ENCODE measurements around the gene PPP2R2C.
A peak's percentile ranks its signal among the peaks of the same experiment; 100 is the strongest.

PPP2R2C gene

GRCh38 chr4:6332042-6332668, 140.3 kb downstream of the PPP2R2C start:
- DNase-seq (ENCODE audit: extremely low read depth in 1 of 2, low read depth in 1 of 2), result no peak

DNA sequence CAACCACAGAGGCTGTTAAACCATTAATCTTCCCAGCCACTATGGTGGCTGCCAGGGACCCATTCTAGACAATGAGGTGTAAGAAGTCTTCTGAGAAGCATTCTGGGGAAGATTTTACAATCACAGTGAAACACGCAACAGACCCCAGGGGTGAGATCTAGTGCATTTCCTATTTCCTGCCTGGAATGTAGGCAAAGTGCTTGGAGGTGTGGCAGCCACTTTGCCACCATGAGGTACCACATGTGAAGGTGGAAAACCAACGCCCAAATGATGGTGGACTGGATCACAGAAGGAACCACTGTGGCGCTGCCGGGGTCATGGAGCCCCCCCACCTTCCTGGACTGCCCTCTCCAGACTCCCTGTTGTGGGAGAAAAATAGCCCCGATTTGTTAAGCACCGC, 140.9 kb downstream of the PPP2R2C start:
- DNase-seq (ENCODE audit: extremely low read depth in 1 of 2, low read depth in 1 of 2), result no peak

DNA sequence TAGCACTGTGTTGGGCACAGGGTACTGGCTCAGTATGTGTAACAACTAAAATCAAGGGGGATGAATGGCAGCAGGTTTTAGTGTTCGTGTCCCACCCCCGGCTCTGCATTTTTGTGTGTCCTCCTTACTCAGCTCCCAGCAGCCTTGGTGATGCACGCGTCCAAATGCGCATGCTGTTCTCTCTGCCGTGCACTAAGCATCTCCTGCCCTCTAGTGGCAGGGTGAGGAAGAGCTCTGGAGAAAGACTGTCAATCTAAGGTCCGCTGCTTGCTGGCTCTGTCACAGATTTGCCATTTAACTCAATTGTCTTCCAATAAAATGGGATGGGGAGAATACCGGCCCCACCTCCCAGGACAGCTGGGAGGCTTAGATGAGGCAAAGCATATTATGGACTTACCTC, 141.4 kb downstream of the PPP2R2C start:
- DNase-seq (ENCODE audit: extremely low read depth in 1 of 2, low read depth in 1 of 2), result no peak

- DNase-seq (ENCODE audit: extremely low read depth in 1 of 2, low read depth in 1 of 2), result no peak
Observed at GRCh38 chr4:6330384-6330767, 142.0 kb downstream of the PPP2R2C start.

- DNase-seq (ENCODE audit: extremely low read depth in 1 of 2, low read depth in 1 of 2), result no peak
Observed at GRCh38 chr4:6329478-6330383, 142.7 kb downstream of the PPP2R2C start.

- no peak for DNase-seq (ENCODE audit: extremely low read depth in 1 of 2, low read depth in 1 of 2)
Observed at GRCh38 chr4:6328526-6328925, 143.9 kb downstream of the PPP2R2C start.

DNA sequence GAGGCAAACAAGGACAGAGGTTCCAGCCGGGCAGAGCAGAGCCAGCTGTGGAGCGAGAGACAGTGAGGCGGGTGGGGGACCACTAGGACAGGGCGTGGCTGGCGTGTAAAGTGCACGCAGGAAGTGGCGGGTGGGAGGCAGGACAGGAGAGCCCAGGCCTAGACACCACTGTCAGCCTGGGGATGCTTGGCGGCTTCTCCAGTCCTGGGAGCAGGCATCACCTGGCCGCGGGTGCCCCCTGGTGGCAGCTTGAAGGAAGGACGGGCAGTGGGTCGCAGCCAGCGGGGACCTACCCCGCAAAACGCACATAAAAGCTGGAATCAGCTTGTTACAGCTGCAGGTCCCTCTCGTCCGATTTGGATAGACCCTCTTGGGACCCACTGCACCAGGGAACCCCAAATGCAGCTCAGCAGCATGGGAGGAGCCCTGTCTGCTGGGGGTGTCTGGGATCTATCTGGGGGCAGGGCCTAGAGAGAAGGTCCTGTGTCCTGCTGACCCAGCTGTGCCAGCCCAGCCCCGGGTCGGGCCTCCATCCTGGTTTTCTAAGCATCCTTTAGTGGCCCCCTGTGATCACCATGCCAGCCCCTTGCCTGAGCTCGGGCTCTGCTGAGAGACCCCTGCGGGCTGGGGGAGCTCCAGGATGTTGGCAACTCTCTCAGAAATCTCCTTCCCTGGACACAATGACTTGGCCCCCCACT, 145.0 kb downstream of the PPP2R2C start:
- DNase-seq (ENCODE audit: extremely low read depth in 1 of 2, low read depth in 1 of 2), result peak; percentile 53 to 77

- DNase-seq (ENCODE audit: extremely low read depth in 1 of 2, low read depth in 1 of 2), result no peak
Observed at GRCh38 chr4:6326312-6327060, 145.9 kb downstream of the PPP2R2C start.

DNA sequence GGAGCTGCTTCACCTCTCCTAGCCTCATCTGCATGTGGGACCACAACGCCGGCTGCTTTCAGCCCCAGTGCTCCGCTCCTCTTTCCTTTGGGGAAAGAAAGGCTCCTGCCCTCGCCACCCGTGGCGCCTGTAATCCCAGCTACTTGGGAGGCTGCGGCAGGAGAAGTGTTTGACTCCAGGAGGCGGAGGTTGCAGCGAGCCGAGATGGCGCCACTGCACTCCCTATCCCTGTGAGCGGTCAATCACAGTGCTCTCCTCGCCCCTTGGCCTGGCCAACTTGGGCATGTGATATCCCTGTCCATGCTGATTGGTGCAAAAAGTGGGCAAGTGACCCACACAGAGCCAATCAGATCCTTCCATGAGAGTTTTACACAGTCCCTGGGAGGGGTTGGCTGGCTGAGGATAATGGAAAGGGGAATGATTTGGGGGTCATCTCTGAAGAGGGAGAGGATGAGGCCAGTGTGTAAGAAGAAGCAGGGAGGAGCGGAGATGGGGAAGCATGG, 146.6 kb downstream of the PPP2R2C start:
- DNase-seq (ENCODE audit: extremely low read depth in 1 of 2, low read depth in 1 of 2), result no peak

DNA sequence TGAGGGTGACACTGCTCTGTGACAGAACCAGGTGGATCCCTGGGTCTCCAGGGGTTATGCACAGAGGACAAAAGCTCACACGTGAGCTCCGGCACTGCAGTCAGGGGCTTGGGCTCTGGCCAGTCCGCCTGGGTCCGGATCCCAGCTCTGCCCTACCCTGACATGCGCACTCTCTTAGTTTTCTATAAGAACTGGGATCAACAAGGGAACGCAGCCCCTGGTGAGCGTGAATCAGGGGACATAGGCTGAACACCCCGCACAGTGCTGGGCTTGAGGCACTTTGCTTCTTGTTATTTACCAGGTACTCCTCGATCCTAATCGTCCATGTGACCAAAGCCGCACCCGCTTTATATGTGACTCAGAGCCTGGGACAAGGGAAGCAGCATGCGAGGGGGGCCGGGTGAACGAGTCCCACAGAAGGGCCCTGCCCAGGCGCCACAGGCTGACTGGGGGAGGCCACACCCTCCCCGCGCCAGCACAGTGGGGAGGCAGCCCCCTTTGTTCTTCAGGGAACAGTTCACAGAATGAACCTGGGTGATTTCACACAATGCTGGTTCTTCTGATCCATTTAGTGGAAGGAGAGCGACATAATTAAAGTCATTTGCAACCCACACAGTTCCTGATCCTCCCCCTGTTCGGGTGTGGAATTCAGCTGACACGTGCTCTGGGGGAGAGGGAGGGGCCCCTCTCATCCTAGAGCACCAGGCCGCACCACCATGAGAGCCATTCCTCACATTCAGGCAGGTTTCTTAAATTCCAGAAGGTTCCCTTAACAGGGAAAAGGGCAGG, 147.2 kb downstream of the PPP2R2C start:
- DNase-seq (ENCODE audit: extremely low read depth in 1 of 2, low read depth in 1 of 2), result no peak

GRCh38 chr4:6324461-6324998, 147.9 kb downstream of the PPP2R2C start:
- DNase-seq (ENCODE audit: extremely low read depth in 1 of 2, low read depth in 1 of 2), result no peak

DNA sequence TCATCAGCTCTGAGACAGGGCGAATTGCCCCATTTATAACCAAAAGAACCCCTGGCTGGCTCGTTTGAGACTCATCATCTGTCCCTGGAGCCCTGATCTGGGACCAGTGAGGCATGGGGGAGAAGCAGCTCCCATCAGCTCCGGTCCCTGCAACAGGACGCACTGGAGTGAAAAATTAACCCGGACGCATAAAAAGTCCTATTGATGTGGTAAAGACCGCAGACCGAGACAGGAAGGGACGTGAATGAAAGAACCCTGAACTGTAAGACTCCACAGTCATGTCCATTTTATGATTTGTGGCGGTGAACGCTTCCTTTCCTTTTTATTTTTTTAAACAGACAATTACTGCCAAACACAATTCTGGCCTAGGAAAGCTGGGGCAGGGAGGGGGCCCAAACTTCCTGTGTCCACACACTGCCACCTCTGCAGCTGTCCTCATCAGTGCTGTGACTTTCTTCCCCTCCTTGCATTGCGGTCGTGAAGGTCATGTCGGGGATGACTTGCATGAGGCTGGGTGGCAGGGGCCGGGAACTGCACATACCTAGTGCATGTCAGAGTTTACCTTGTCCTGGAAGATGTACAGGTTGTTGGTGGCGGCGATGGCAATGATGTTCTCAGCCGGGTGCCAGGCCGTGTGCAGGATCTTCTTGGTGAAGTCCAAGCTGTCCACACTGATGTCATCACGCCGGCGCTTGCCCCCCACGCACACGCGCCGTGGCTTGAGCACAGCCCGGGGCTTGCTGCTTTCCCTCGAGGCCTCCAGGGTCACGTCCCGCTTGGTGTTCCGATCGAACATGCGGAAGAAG, 149.4 kb downstream of the PPP2R2C start:
- no peak for DNase-seq (ENCODE audit: extremely low read depth in 1 of 2, low read depth in 1 of 2)

- no peak for DNase-seq (ENCODE audit: extremely low read depth in 1 of 2, low read depth in 1 of 2)
Observed at GRCh38 chr4:6322067-6322760, 150.2 kb downstream of the PPP2R2C start.

DNA sequence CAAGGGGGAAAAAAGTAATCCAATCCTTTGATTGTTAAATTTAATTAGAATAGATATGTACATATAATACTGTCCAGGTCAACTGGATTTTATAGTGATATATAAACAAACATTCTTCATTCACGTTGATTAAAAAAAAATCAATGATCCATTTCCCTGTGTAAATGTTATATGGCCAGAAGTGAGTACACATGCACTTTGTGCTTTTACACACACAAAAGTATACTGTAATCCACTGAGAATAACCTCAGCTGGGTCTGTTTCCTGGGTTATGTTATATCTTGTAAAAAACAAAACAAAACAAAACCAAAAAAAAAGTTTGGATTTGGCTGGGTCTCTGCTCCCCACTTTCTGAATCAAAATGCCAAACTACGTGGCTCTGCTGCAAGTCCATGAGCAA, 151.1 kb downstream of the PPP2R2C start:
- DNase-seq (ENCODE audit: extremely low read depth in 1 of 2, low read depth in 1 of 2), result no peak

DNA sequence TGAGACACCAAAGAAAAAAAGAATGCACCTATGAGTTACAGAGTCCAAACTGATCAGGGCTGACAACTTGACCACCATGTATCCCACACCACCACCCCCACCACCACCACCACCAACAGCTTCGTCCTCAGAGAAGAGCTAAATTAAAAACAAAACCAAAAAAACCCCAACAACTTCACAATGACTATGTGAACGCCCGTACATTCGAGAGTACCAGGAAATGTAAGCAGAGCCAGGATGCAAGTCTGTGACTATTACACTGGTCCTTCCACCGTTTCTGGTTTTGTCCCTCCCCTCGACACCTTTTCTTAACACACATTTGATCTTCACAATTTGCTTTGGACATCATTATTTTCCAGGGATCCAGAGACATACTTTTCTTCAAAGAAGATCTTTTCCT, 151.8 kb downstream of the PPP2R2C start:
- no peak for DNase-seq (ENCODE audit: extremely low read depth in 1 of 2, low read depth in 1 of 2)

DNA sequence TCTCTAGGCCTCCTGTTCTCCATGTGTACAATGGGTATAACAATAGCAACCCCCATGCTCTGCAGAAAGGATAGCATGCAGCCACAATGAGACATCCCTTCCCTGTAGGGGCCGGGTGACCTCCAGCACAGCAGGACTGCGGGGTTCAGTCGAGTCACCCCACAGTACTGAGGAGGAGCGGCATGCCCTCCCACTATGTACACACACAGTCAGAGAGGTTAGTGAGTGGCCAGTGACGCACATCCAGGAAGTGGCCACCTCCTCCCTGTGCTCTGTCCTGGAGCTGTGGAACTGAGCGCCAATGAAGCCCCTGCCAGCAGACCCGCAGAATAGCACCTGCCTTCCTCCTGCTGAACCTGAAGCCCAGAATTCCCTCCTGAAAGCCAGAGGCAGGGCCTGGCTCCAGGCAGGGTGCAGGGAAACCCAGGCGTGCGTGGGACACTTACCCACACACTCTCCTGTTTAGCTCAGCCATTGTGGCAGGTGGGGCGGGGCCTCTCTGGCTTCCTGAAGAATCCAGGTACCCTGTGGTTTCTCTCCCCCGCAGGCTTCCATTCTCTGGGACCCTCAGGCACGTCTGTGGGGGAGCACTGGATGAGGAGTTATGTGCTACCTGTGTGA, 152.8 kb downstream of the PPP2R2C start:
- DNase-seq (ENCODE audit: extremely low read depth in 1 of 2, low read depth in 1 of 2), result no peak

- no peak for DNase-seq (ENCODE audit: extremely low read depth in 1 of 2, low read depth in 1 of 2)
Observed at GRCh38 chr4:6318206-6318605, 154.2 kb downstream of the PPP2R2C start.

- DNase-seq (ENCODE audit: extremely low read depth in 1 of 2, low read depth in 1 of 2), result no peak
Observed at GRCh38 chr4:6316461-6317003, 155.9 kb downstream of the PPP2R2C start.
